NCI-H1436 treated with DMSO at 0.1 percent for 48 hours (cell line): ENCODE results near the gene TMOD1.
"Not testable (repeated sequence)": the region's sequence is repeated elsewhere in the genome, so short reads cannot be mapped to it uniquely, and the experiment has no call there.

Experiments
- DNase-seq: peaks from one replicate; lab custom pipeline; 2025; lab: John Stamatoyannopoulos, UW

The TMOD1 gene

GRCh38 chr9:97501177-97501971, at the start of gene TMOD1:
TSS of gene TMOD1 (plus strand) at chr9:97501666. CDS start at chr9:97524189, 22,523 bp downstream.
- DNase-seq: no peak

GRCh38 chr9:97453573-97453972, 47.9 kb upstream of the TMOD1 start:
- not testable (repeated sequence) for DNase-seq

GRCh38 chr9:97456841-97457240, 44.6 kb upstream of the TMOD1 start:
- not testable (repeated sequence) for DNase-seq

DNA sequence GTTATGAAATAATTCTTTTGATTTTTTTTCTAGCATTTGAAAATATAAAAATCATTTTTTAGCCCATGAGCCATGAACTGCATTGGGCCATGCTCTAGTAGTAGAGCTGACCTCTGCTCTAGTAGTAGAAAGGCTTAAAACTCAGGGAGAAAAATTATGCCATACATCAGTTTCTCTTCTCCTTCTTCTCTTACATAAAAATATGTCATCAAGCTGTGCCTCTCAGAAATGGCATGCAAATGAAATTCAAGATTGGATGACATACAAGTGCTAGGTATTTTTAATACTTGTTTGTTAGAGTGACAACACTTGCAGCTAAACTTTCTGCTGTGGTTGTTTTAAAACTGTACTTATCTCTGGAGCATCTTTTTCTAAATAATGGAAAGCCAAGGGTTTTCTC, 42.1 kb upstream of the TMOD1 start:
- DNase-seq: no peak

GRCh38 chr9:97462159-97462558, 39.3 kb upstream of the TMOD1 start:
- DNase-seq: no peak

DNA sequence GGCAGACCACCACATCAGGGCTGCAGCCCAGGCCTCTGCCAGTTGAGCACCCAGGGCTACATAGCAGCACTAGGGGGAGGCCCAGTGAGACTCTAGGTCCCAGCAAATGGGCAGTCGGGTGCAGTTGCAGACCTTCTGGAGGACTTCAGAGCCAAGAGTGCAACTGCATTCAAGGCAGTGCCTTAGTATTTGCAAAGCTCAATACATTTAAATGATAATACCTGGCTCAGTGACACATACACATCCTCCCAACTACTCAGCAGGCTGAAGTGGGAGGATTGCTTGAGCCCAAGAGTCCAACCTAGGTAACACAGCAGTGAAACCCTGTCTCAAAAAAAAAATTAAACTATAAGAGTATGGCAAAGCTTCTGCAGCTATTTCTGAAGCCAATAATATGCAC, 38.6 kb upstream of the TMOD1 start:
- DNase-seq: no peak

DNA sequence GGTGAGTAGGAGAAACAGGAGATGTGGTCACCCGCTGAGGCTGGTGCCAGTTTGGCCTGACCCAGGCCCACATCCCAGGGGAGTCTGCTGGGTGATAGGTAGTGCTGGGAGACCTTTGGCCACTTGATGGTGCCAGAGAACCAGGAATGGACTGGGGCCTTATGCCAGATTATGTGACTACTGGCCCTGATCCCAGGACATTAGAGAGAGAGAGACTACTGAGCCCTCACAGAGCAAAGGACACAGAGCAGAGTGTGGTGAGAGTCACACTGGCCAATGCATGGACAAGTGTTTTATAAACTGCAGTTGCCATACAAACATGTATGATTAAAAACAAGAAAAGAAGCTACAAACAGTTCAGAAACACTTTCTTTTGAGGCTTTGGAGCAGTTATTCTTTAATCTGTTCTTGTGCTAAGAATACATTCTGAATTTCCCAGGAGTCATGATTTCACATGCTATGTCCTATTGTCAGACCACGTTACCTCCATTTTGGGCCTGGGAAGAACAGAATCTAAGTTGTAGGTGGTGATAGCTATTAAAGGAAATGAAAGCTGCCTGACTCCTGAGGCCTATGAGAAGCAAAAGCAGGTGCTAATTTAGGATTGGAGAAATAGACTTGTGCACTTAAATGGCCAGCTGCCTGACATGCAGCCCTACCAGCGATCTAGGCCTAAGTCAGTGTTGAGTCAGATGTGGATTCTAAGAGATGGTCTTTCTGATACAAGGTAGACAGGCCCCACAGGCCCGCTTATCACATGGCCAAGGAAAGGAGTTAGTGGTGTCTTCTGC, 32.6 kb upstream of the TMOD1 start:
- no peak for DNase-seq

DNA sequence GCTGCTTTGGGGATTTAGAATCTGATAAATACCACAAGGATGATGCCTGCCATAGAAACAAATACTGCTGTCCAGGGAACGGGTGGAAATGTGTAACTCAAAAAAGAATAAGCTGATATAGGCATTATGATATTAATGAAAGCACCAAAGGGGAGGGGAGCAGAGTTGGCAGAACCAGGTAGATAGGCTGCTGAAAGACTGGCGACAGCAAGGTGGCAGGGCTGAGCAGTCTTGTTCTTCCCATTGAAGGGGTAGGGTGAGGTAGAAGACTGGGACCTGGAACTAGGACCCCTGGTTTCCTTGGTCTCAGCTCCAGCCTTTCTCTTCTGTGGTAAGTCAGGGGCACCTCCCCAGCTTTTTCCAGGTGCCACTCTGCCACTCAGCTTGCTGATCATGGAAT, 31.4 kb upstream of the TMOD1 start:
- DNase-seq: no peak

DNA sequence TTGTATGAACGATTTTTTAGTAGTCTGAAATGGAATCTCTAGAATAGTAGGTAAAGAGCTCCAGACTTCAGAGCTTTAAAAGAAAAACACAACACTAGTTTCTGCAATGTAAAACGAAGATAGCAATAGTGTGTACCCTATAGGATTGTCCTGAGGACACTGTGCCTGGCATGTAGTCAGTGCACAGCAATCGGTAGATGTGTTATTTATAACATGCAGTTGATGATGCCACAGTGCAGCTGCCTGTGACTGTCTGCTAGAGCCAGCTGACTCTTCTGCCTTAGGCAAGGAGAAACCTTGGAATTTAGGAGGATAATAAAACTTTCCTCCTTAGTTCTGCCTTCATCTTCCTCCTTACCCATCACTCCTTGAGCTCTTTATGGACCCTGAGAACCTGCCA, 27.7 kb upstream of the TMOD1 start:
- no peak for DNase-seq

DNA sequence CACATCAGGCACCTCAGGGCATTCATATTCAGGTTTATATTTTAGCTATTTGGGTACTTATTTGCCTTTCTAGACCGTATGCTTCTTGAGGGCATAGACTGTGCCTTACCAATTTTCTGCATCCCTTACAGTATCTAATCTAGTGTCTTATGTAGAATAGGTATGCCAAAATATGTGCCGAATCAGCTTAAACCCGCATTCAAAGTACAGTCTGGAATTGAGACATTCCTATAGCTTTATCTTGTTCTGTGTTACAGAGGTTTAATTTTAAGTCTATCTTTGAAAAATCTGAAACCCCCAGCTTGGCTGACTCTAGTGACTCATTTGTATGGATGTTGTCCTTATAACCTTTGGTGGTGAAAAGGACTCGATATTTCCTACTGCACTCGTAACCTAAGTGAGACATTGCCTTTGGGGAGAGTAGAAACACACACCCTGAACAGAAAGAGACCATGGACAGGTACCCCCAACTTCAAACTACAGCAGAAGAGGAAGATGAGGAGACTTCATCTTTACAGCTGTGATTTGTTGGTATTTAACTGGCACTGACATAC, 27.0 kb upstream of the TMOD1 start:
- DNase-seq: no peak

- DNase-seq: no peak
Measured at GRCh38 chr9:97475059-97475458, 26.4 kb upstream of the TMOD1 start.

DNA sequence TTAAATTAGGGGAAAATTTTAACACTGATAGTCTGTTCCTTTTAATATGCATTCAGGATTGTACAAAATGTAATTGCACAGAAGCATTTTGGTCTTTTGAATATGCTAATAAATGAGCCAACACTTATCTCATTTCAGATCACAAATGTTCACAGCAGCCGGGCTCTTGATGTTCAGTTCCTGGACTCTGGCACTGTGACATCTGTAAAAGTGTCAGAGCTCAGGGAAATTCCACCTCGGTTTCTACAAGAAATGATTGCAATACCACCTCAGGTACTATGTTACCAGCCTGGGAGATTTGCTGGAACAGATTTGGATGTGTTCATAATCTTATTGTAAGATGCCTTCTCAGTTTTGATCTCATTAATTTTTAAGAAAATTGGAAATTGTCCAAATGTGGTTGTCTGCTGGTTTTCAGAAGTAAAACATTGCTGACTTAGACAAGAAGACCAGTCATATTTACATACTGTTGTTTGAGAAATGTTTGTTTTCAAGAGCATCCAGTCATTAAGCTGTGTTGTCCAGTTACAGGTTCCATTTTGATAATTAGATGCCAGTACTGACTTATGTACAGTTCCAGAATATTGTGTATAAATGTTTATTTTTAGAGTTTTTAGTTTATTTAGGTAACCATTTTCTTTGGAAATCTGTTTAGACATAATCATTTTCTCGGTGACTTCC, 23.0 kb upstream of the TMOD1 start:
- no peak for DNase-seq

GRCh38 chr9:97479496-97480159, 21.8 kb upstream of the TMOD1 start:
- no peak for DNase-seq

GRCh38 chr9:97480174-97480573, 21.3 kb upstream of the TMOD1 start:
- no peak for DNase-seq

- no peak for DNase-seq
Measured at GRCh38 chr9:97480749-97481148, 20.7 kb upstream of the TMOD1 start.

DNA sequence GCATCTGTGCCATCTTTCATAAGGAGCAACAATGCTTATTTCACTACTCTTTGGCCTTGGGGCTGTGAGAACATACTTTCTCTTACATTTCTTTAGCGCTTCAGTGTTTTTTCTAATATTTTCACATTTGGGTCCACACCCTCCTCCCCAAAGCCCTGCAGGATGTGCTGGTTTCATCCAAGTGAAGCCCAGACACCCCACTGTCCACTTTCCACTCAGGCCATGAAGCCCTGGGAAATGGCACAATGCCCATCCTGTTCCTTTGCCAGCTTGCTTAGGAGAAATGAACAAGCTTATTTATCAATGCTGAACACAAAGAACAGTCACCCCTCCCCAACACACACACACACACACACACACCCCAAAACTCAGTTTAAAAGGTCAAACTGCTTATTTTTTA, 17.3 kb upstream of the TMOD1 start:
- DNase-seq: no peak

DNA sequence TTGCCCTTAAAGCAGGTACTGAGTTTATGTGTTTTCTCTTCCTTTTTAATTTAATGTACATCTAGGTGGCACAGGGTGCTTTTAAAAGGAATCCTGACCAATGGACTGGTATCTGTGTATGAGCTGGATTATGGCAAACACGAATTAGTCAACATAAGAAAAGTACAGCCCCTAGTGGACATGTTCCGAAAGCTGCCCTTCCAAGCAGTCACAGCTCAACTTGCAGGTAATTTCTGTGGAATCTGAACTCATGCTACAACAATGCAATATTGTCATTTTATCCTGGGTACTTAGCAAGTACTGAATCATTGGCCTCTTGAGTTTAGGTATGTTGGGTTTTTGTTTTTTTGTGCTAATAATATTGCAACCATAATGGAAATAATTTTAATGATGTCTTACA, 14.4 kb upstream of the TMOD1 start:
- DNase-seq: no peak

GRCh38 chr9:97487861-97488260, 13.6 kb upstream of the TMOD1 start:
- no peak for DNase-seq

- no peak for DNase-seq
Measured at GRCh38 chr9:97491216-97491999, 10.1 kb upstream of the TMOD1 start.

DNA sequence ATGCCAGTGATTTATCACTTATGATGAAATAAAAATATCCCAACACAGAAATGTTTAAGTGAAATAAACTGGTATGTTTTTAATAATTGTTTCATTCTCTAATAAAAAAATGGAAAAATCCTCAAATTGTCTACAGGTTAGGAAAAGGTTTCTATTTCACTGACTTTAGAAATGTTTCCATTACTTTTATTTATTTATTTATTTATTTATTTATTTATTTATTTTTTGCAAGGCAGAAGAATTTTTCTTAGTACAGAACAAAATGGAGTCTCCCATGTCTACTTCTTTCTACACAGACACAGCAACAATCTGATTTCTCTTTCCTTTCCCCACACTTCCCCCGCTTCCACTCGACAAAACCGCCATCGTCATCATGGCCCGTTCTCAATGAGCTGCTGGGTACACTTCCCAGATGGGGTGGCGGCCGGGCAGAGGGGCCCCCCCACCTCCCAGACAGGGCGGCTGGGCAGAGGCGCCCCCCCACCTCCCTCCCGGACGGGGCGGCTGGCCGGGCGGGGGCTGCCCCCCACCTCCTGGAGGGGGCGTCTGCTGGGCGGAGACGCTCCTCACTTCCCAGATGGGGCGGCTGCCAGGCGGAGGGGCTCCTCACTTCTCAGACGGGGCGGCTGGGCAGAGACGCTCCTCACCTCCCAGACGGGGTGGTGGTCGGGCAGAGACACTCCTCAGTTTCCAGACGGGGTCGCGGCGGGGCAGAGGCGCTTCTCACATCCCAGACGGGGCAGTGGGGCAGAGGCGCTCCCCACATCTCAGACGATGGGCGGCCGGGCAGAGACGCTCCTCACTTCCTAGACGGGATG, 3.7 kb upstream of the TMOD1 start:
- not testable (repeated sequence) for DNase-seq
